T47D (cell line): ENCODE measurements around the gene TOX2.

Source experiments
- DNase-seq, 2 experiments: peaks; one replicate each; pipeline versions ENCODE4 v3.0.0 to v3.0.0-alpha.2; 2011 to 2012; ENCODE audit warnings: low read depth in 1 of 2, low spot score in 1 of 2
- JUND ChIP-seq: IDR thresholded peaks from 2 replicates; pipeline ENCODE4 v1.6.1; 2012; ENCODE audit warnings: low read depth
- in situ Hi-C: cut with HindIII; loops from 2 replicates; pipeline ENCODE4 v1.10.0; 2016; ENCODE audit warnings: low sequenced_read_pairs, low pct_unique_long_range_greater_than_20kb

The TOX2 gene

GRCh38 chr20:43959920-43960227 lies 45.2 kb downstream of the TOX2 start:
- TF ChIP-seq JUND = no peak
- no peak for DNase-seq
- in situ Hi-C loops = no loop called here

GRCh38 chr20:43960231-43960630 lies 45.6 kb downstream of the TOX2 start:
- no peak for TF ChIP-seq JUND
- in situ Hi-C loops = no loop called here
- no peak for DNase-seq

GRCh38 chr20:43961116-43961515 lies 46.5 kb downstream of the TOX2 start:
- in situ Hi-C loops = no loop called here
- no peak for TF ChIP-seq JUND
- DNase-seq = no peak

- TF ChIP-seq JUND = no peak
- in situ Hi-C loops = no loop called here
- DNase-seq = no peak
Measured at GRCh38 chr20:43961541-43962471, 47.2 kb downstream of the TOX2 start.

GRCh38 chr20:43962530-43962929 lies 47.9 kb downstream of the TOX2 start:
- in situ Hi-C loops = no loop called here
- DNase-seq = no peak
- TF ChIP-seq JUND = no peak

- in situ Hi-C loops = no loop called here
- no peak for TF ChIP-seq JUND
- no peak for DNase-seq
Measured at GRCh38 chr20:43963233-43963632, 48.6 kb downstream of the TOX2 start.

GRCh38 chr20:43963872-43964791 lies 49.5 kb downstream of the TOX2 start:
- TF ChIP-seq JUND = no peak
- no peak for DNase-seq
- in situ Hi-C loops = no loop called here

- no peak for DNase-seq
- TF ChIP-seq JUND = no peak
- in situ Hi-C loops = no loop called here
Measured at GRCh38 chr20:43968341-43969000, 53.8 kb downstream of the TOX2 start.

- no peak for TF ChIP-seq JUND
- in situ Hi-C loops = no loop called here
- no peak for DNase-seq
Measured at GRCh38 chr20:43969028-43969447, 54.4 kb downstream of the TOX2 start.

- no peak for DNase-seq
- TF ChIP-seq JUND = no peak
- in situ Hi-C loops = no loop called here
Measured at GRCh38 chr20:43969501-43970182, 55.0 kb downstream of the TOX2 start.

GRCh38 chr20:43971267-43971666 lies 56.6 kb downstream of the TOX2 start:
- in situ Hi-C loops = no loop called here
- DNase-seq = no peak

GRCh38 chr20:43972051-43972450 lies 57.4 kb downstream of the TOX2 start:
- in situ Hi-C loops = no loop called here
- no peak for DNase-seq

More at GRCh38 chr20:43971267-43971666, 56.6 kb downstream of the TOX2 start:
- TF ChIP-seq JUND = no peak

More at GRCh38 chr20:43972051-43972450, 57.4 kb downstream of the TOX2 start:
- no peak for TF ChIP-seq JUND
